GM21723 (cell line): ENCODE measurements around the gene SOX5.
"Not testable (repeated sequence)": the region's sequence is repeated elsewhere in the genome, so short reads cannot be mapped to it uniquely, and the experiment has no call there.

Experiments
- ATAC-seq: cut with Tn5 transposase; IDR thresholded peaks from one replicate; pipeline ENCODE4 v1.9.1; 2021; ENCODE audit warnings: mild to moderate bottlenecking, moderate library complexity; ENCODE audit not compliant: unreplicated experiment

Gene SOX5

GRCh38 chr12:23760495-23760894 is 189.0 kb downstream of the SOX5 start:
- ATAC-seq, result no peak

- no peak for ATAC-seq
These were observed 190.9 kb downstream of the SOX5 start for GRCh38 chr12:23758608-23759007.

GRCh38 chr12:23757541-23757962 is 191.9 kb downstream of the SOX5 start:
- ATAC-seq, result no peak

- ATAC-seq, result no peak
These were observed 193.1 kb downstream of the SOX5 start for GRCh38 chr12:23756416-23756815.

GRCh38 chr12:23753628-23754365 is 195.7 kb downstream of the SOX5 start:
- no peak for ATAC-seq

- ATAC-seq, result no peak
These were observed 197.2 kb downstream of the SOX5 start for GRCh38 chr12:23752245-23752644.

- ATAC-seq, result no peak
These were observed 197.8 kb downstream of the SOX5 start for GRCh38 chr12:23751641-23752040.

GRCh38 chr12:23750923-23751322 is 198.5 kb downstream of the SOX5 start:
- ATAC-seq, result no peak

- ATAC-seq, result no peak
These were observed 204.8 kb downstream of the SOX5 start for GRCh38 chr12:23744696-23745095.

GRCh38 chr12:23742574-23742973 is 206.9 kb downstream of the SOX5 start:
- ATAC-seq, result no peak

GRCh38 chr12:23731493-23731892 is 218.0 kb downstream of the SOX5 start:
- no peak for ATAC-seq

- ATAC-seq, result no peak
These were observed 218.4 kb downstream of the SOX5 start for GRCh38 chr12:23731035-23731434.

GRCh38 chr12:23729359-23729758 is 220.1 kb downstream of the SOX5 start:
- no peak for ATAC-seq

- ATAC-seq, result no peak
These were observed 222.8 kb downstream of the SOX5 start for GRCh38 chr12:23726646-23727045.

- no peak for ATAC-seq
These were observed 226.8 kb downstream of the SOX5 start for GRCh38 chr12:23722655-23723054.

- no peak for ATAC-seq
These were observed 228.2 kb downstream of the SOX5 start for GRCh38 chr12:23721268-23721667.

GRCh38 chr12:23719493-23719892 is 230.0 kb downstream of the SOX5 start:
- no peak for ATAC-seq

- not testable (repeated sequence) for ATAC-seq
These were observed 239.1 kb downstream of the SOX5 start for GRCh38 chr12:23710361-23710760.

GRCh38 chr12:23708185-23708837 is 241.2 kb downstream of the SOX5 start:
- ATAC-seq, result no peak

GRCh38 chr12:23707270-23707669 is 242.2 kb downstream of the SOX5 start:
- ATAC-seq, result no peak

- ATAC-seq, result no peak
These were observed 244.2 kb downstream of the SOX5 start for GRCh38 chr12:23704992-23705943.
